Central memory CD8-positive, alpha-beta T cell (primary cell): ENCODE data around the gene BTBD10.

Experiments used
- ATAC-seq: fragments of 150-1000 bp; cut with Tn5 transposase; replicated peaks from 2 replicates; pipeline ENCODE4 v1.10.0; 2022; ENCODE audit warnings: mild to moderate bottlenecking, moderate FRiP score, moderate number of reproducible peaks; ENCODE audit not compliant: poor library complexity, severe bottlenecking; ENCODE audit errors: extremely low read depth
- DNase-seq, 2 donors: peaks; one replicate each; pipeline ENCODE4 v3.0.0; 2021; ENCODE audit warnings: low spot score in 2 of 2
- H3K27ac Mint-ChIP-seq: one replicate; pipeline ENCODE4 v1.8.0; 2022; ENCODE audit warnings: low read depth, mild to moderate bottlenecking, moderate library complexity, mixed read lengths
- H3K27me3 Mint-ChIP-seq: one replicate; pipeline ENCODE4 v1.8.0; 2022; ENCODE audit warnings: mixed read lengths
- H3K36me3 Mint-ChIP-seq: one replicate; pipeline ENCODE4 v1.8.0; 2022; ENCODE audit warnings: mild to moderate bottlenecking, moderate library complexity, mixed read lengths; ENCODE audit not compliant: insufficient read depth
- H3K4me1 Mint-ChIP-seq: one replicate; pipeline ENCODE4 v1.8.0; 2022; ENCODE audit warnings: mixed read lengths
- H3K4me3 Mint-ChIP-seq: one replicate; pipeline ENCODE4 v1.8.0; 2022; ENCODE audit warnings: mild to moderate bottlenecking, moderate library complexity, mixed read lengths
- H3K9me3 Mint-ChIP-seq: one replicate; pipeline ENCODE4 v1.8.0; 2022; ENCODE audit warnings: mixed read lengths

Gene BTBD10

GRCh38 chr11:13462901-13463778, at the start of gene BTBD10:
Gene BTBD10 (minus strand): TSS chr11:13463222. CDS start chr11:13445124, 18,098 bp downstream.
- DNase-seq, result peak; percentile 83 to 87
- Mint-ChIP-seq H3K27me3 (no peaks in the 10 kb centered on the region), H3K4me1 (peaks cover 48% of the 10 kb centered on the region), H3K36me3 (peaks cover 13% of the 10 kb centered on the region), H3K4me3 (peak within 1 kb of the TSS; percentile 94), H3K27ac (peak within 1 kb of the TSS; percentile 97), H3K9me3 (no peaks in the 10 kb centered on the region)
- ATAC-seq, result peak; percentile 98

DNA sequence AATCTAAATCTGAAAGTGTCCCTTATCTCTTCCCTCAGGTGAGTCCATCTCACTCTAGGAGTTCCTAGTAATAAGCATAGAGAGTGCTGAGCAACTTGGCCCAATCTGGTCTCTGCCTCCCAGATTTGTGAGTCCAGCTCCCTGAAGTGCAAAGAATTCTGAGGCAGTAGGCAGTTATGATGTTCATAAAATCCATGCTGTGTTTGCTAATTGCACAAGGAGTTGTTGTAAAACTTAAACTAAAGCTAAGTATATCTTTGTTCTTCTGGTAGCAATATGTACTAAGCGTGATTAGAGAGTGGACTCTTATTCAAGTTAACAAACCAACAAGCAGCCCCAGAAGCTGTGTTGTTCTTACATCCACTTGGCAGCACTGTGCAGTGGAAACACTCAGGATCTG, 40.4 kb upstream of the BTBD10 start:
- Mint-ChIP-seq H3K27me3 (peaks cover 64% of the 10 kb centered on the region), H3K4me1 (no peaks in the 10 kb centered on the region), H3K9me3 (no peaks in the 10 kb centered on the region), H3K36me3 (no peaks in the 10 kb centered on the region), H3K4me3 (no peak overlapping the region), H3K27ac (no peak overlapping the region)
- DNase-seq (no peak), ATAC-seq (no peak)

DNA sequence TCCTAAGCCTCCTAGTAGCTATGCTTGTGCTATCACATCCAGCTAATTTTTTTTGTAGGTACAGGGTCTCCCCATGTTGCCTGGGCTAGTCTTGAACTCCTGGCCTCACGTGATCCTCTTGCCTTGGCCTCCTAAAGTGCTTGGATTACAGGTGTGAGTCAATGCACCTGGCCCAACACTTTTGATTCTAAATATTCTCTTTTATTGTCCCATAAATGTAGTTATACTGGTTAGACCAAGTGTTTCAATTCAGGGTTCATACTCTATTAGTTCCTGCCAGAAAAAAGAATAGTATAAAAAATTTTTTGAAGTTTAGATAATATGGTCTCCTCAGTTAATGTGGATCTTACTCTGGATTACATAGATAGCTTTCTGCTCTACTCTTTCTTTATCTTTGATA, 39.5 kb upstream of the BTBD10 start:
- Mint-ChIP-seq H3K9me3 (no peaks in the 10 kb centered on the region), H3K4me3 (no peak overlapping the region), H3K27me3 (peaks cover 65% of the 10 kb centered on the region), H3K4me1 (no peaks in the 10 kb centered on the region), H3K36me3 (no peaks in the 10 kb centered on the region), H3K27ac (no peak overlapping the region)
- DNase-seq (no peak), ATAC-seq (no peak)

GRCh38 chr11:13495929-13496328, 32.9 kb upstream of the BTBD10 start, which contains the start of gene PTH:
Gene PTH (minus strand): TSS chr11:13495997. CDS start chr11:13492855, 3,142 bp downstream.
- H3K27me3 Mint-ChIP-seq, result peaks cover 46% of the 10 kb centered on the region
- ATAC-seq (no peak), DNase-seq (no peak)
- no peak within 1 kb of the TSS for H3K4me3 Mint-ChIP-seq
- no peaks in the 10 kb centered on the region for H3K36me3 Mint-ChIP-seq
- H3K4me1 Mint-ChIP-seq, result no peaks in the 10 kb centered on the region
- no peak within 1 kb of the TSS for H3K27ac Mint-ChIP-seq
- H3K9me3 Mint-ChIP-seq, result no peaks in the 10 kb centered on the region

DNA sequence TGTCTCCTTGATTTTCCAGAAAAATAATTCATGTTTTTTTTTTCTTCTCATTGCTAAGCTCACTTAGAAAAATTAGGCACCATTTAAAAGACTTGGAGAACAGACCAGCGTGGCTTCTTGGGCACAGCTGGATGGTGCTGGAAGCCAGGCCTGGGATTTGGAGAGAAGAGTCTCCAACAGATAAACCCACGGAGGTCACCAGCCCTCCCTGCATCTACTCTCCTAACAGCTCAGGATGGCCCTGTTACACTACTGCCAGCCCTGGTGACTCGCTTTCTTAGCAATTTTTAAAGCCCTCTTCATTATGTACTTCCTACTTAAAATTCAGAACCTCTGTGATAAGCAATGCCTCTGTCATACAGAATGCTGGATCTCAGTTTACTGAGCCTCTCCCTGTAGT, 31.0 kb upstream of the BTBD10 start:
- DNase-seq (no peak), ATAC-seq (no peak)
- Mint-ChIP-seq H3K9me3 (no peaks in the 10 kb centered on the region), H3K4me3 (no peak overlapping the region), H3K27ac (no peak overlapping the region), H3K4me1 (no peaks in the 10 kb centered on the region), H3K36me3 (no peaks in the 10 kb centered on the region), H3K27me3 (peaks cover 29% of the 10 kb centered on the region)

DNA sequence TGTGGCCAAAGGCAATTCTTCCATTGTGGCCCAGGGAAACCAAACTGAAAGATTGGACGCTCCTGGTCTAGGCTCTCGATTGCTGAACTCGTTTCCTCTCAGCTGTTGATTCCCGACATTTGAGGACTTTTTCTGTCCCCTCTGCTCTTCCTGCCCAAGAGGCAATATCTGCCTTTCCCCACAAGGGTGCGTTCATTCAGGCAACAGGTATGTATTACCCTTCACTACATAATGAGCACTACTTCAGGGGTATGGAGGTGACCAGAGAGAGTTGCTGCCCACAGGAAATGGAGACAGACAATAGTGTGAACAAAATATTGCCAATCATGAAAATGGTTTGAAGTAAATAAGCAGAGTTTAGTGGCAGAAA, 24.6 kb upstream of the BTBD10 start:
- H3K4me3 Mint-ChIP-seq, result peak overlapping the region; percentile 58
- no peaks in the 10 kb centered on the region for H3K36me3 Mint-ChIP-seq
- DNase-seq (no peak), ATAC-seq (peak; percentile 69)
- peaks cover 8% of the 10 kb centered on the region for H3K27me3 Mint-ChIP-seq
- peaks cover 7% of the 10 kb centered on the region for H3K4me1 Mint-ChIP-seq
- no peak overlapping the region for H3K27ac Mint-ChIP-seq
- no peaks in the 10 kb centered on the region for H3K9me3 Mint-ChIP-seq

- H3K27me3 Mint-ChIP-seq, result peaks cover 14% of the 10 kb centered on the region
- no peak overlapping the region for H3K27ac Mint-ChIP-seq
- no peaks in the 10 kb centered on the region for H3K36me3 Mint-ChIP-seq
- H3K4me3 Mint-ChIP-seq, result peak overlapping the region; percentile 58
- H3K4me1 Mint-ChIP-seq, result peaks cover 7% of the 10 kb centered on the region
- no peaks in the 10 kb centered on the region for H3K9me3 Mint-ChIP-seq
- ATAC-seq, result peak; percentile 80
- peak; percentile 27 to 63 for DNase-seq
Observed at GRCh38 chr11:13486926-13487660, 24.1 kb upstream of the BTBD10 start.

- no peak for DNase-seq
- Mint-ChIP-seq H3K4me1 (no peaks in the 10 kb centered on the region), H3K27me3 (peaks cover 64% of the 10 kb centered on the region), H3K4me3 (no peak overlapping the region), H3K36me3 (no peaks in the 10 kb centered on the region), H3K27ac (no peak overlapping the region), H3K9me3 (no peaks in the 10 kb centered on the region)
- no peak for ATAC-seq
Observed at GRCh38 chr11:13480198-13480597, 17.2 kb upstream of the BTBD10 start.

GRCh38 chr11:13479688-13480087, 16.7 kb upstream of the BTBD10 start:
- peaks cover 70% of the 10 kb centered on the region for H3K27me3 Mint-ChIP-seq
- no peaks in the 10 kb centered on the region for H3K4me1 Mint-ChIP-seq
- H3K36me3 Mint-ChIP-seq, result no peaks in the 10 kb centered on the region
- ATAC-seq (no peak), DNase-seq (no peak)
- H3K27ac Mint-ChIP-seq, result no peak overlapping the region
- H3K9me3 Mint-ChIP-seq, result no peaks in the 10 kb centered on the region
- no peak overlapping the region for H3K4me3 Mint-ChIP-seq

DNA sequence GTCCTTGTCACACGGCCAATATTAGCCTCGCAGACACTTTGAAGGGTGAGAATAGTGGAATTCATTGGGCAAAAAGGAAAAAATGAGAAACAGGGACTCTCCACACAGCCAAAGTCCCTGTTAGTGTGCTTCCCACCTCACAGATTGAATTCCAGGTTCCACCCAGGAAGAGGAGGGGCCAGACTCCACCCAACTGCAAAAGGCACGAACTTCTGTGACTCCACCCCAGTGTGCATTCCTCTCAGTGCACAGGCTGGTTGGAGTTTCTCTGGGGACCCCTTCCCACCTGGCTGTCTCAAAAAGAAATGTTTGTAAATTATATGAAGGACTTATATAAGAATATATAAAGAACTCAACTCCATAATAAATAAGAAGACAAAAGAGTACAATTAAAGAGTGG, 12.1 kb upstream of the BTBD10 start:
- H3K4me1 Mint-ChIP-seq, result no peaks in the 10 kb centered on the region
- DNase-seq (no peak), ATAC-seq (no peak)
- no peaks in the 10 kb centered on the region for H3K9me3 Mint-ChIP-seq
- no peaks in the 10 kb centered on the region for H3K36me3 Mint-ChIP-seq
- no peak overlapping the region for H3K27ac Mint-ChIP-seq
- H3K4me3 Mint-ChIP-seq, result no peak overlapping the region
- H3K27me3 Mint-ChIP-seq, result peaks cover 58% of the 10 kb centered on the region

DNA sequence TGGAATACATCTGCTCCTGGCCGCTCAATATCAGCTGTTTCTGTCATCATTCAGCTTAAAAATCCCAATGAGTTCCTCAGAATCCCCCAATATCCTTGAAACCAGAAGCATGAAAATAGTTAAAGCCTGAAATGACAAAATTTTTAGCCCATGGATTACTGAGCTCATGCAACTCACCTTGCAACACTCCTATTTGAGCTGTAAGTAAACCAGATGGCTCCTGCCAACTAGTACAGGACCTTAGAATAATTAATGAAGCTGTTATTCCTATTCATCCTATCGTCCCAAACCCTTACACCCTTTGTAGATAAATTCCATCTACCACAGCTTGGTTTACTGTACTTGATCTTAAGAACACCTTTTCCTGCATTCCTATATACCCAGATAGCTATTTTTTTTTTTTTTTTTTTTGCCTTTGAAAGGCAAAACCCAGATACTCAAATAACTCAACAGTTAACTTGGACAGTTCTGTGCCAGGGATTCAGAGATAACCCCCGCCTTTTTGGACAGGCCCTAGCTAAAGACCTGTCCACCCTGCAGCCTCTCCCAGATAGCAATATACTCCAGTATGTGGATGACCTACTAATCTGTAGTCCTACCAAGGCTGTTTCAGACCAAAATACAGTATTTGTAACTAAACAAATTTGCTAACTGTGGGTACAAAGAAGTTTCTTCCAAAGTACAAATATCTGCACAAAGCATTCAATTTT, 10.1 kb upstream of the BTBD10 start:
- Mint-ChIP-seq H3K4me1 (no peaks in the 10 kb centered on the region), H3K9me3 (no peaks in the 10 kb centered on the region), H3K27me3 (peaks cover 54% of the 10 kb centered on the region), H3K36me3 (no peaks in the 10 kb centered on the region), H3K27ac (no peak overlapping the region), H3K4me3 (no peak overlapping the region)
- ATAC-seq (no peak), DNase-seq (no peak)

DNA sequence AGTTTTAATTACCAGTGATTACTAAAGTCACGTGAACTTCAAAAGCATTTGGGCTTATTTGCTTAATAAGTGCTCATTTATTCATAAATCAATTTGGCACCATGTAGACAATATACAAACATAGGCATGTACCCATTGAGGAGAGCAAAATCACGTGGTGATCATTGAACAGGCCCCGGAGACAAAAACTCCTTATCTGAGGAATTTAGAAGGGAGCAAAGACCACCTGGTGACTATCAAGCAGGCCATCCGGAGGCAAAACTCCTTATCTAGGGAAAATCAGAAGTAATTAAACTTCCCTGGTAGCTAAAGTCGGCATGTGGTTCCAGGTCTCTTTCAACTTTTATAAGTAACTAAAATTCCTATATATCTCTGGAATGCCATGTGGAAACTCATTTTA, 5.7 kb upstream of the BTBD10 start:
- Mint-ChIP-seq H3K9me3 (no peaks in the 10 kb centered on the region), H3K27me3 (peaks cover 29% of the 10 kb centered on the region), H3K27ac (no peak overlapping the region), H3K4me3 (no peak overlapping the region), H3K4me1 (peaks cover 9% of the 10 kb centered on the region), H3K36me3 (peaks cover 2% of the 10 kb centered on the region)
- DNase-seq, result no peak
- ATAC-seq, result no peak
